ENCODE measurements around the gene CRACR2A.

DNA sequence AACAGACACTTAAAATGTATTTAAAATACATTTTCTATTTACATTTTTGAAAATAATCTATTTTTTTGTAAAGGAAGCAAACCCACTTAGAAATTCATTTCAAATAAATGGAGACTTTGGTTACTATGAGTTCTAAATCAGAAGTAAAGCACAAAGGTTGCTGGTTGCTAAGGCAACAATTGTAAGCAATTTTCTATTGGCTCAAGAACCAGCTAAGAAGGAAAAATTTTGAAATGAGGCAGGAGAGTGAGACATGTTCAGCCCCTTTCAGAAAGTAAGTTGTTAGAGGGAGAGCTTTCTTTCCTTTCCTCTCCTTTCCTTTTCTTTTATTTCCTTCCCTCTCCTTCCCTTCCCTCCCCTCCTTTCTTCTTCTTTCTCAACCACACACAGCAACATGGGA is 181.2 kb downstream of the CRACR2A start:
- TF ChIP-seq, protein P1, sequence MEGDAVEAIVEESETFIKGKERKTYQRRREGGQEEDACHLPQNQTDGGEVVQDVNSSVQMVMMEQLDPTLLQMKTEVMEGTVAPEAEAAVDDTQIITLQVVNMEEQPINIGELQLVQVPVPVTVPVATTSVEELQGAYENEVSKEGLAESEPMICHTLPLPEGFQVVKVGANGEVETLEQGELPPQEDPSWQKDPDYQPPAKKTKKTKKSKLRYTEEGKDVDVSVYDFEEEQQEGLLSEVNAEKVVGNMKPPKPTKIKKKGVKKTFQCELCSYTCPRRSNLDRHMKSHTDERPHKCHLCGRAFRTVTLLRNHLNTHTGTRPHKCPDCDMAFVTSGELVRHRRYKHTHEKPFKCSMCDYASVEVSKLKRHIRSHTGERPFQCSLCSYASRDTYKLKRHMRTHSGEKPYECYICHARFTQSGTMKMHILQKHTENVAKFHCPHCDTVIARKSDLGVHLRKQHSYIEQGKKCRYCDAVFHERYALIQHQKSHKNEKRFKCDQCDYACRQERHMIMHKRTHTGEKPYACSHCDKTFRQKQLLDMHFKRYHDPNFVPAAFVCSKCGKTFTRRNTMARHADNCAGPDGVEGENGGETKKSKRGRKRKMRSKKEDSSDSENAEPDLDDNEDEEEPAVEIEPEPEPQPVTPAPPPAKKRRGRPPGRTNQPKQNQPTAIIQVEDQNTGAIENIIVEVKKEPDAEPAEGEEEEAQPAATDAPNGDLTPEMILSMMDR (IDR thresholded peaks at IDR 0.05; ENCODE audit: low read depth, low read length), result no peak
- no peak for TF ChIP-seq EZH2phosphoT487 (IDR thresholded peaks at IDR 0.05; ENCODE audit: low read depth)
